Fibroblast of skin of left biceps (primary cell): Measurements from ENCODE around the gene MAPT.

ENCODE experiments used
- DNase-seq, 2 experiments: peaks; one replicate each; pipeline ENCODE4 v3.0.0-alpha.2; 2013; ENCODE audit warnings: low read depth in 2 of 2

The MAPT gene

GRCh38 chr17:46049656-46050055, 155.3 kb downstream of the MAPT start:
- DNase-seq, result no peak

GRCh38 chr17:46053911-46054534, 159.7 kb downstream of the MAPT start:
- no peak for DNase-seq

- no peak for DNase-seq
Observed at GRCh38 chr17:46056800-46057304, 162.5 kb downstream of the MAPT start.

- no peak for DNase-seq
Observed at GRCh38 chr17:46057366-46057765, 163.0 kb downstream of the MAPT start.

GRCh38 chr17:46059486-46059885, 165.1 kb downstream of the MAPT start:
- DNase-seq, result no peak

GRCh38 chr17:46060461-46060860, 166.1 kb downstream of the MAPT start:
- no peak for DNase-seq

GRCh38 chr17:46061435-46061834, 167.1 kb downstream of the MAPT start:
- no peak for DNase-seq

GRCh38 chr17:46063241-46063640, 168.9 kb downstream of the MAPT start:
- DNase-seq, result peak; percentile 49 to 50

- no peak for DNase-seq
Observed at GRCh38 chr17:46064460-46064859, 170.1 kb downstream of the MAPT start.

GRCh38 chr17:46071796-46072195, 177.4 kb downstream of the MAPT start:
- DNase-seq, result no peak

- peak; percentile 38 to 40 for DNase-seq
Observed at GRCh38 chr17:46072998-46073397, 178.6 kb downstream of the MAPT start.

- DNase-seq, result no peak
Observed at GRCh38 chr17:46074540-46074939, 180.2 kb downstream of the MAPT start.
